ENCODE measurements around the gene SQSTM1.

SQSTM1 gene

DNA sequence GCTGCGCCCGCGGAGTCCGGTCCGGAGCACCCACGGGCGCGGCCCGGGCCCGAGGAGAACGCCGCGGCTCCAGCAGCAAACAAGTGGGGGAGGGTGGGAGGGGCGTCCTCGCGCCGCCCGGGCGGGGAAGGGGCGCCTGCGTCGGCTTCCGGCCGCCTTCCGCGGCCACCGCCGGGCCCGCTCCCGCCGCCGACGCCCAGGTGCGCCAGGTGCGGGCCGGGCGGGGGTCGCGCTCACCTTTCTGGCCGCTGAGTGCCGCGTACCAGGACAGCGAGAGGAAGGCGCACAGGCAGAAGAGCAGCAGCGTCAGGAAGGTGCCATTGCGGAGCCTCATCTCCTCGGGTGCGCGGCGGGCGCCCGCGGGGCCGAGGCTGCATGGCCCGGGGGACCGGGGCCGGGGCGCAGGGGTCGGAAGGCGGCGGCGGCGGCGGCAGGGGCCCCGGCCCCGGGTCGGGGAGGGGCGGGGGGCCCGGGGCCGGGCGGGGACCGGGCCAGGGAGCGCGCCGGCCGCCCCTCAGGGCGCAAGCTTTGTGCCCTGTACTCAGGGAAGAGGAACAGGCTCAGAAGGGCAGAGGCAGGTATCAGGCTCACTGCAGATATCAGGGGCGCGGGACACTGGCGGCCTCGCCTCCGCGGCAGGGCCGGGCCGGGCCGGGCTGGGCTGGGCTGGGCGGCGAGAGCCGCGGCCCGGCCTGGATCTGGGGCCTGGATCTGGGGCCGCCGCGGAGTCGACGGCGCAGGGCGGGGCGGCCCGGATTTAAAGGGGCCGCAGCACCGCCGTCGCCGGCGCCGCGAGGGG, 14.3 kb upstream of the SQSTM1 start, which contains the start of gene MGAT4B:
MGAT4B (minus strand) TSS at position 617 of the 799 bp plus-strand sequence; CDS start at position 334, 283 bp downstream.
- peak; percentile 98 for DNase-seq

DNA sequence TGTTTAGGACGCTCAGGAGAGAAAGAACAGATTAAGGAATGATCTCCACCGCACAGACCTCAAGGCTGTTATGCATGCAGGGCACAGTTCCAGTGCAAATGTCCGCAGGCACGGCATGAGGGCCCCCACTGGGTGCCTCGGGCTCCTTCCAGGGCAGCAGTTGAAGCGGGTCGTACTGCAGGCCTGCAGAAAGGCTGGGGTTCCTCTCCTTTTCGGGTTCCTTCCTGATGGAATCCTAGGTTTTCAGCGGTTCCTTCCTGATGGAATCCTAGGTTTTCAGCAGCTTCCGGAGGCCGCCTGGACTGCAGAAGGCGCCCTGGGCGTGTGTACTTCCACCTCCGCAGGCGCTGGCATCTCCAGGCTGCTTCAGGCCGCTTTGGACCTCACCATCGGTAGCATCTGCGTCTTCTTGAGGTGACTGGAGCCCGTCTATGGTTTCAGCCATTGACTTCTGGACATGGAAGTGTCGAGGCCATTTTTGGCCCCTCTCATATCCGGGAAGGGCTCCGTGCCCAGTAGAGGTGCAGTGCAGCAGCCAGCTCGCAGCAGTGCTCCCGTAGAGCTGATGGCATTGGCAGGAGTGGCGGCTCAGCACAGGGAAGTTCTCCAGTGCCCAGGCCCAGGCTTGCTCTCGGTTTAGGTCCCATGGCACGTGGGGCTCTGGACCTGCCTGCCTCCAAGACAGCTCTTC, 8.4 kb upstream of the SQSTM1 start:
- no peak for DNase-seq

- DNase-seq: no peak
These were observed 7.6 kb upstream of the SQSTM1 start for GRCh38 chr5:179812997-179813607.

- DNase-seq: no peak
These were observed 6.6 kb upstream of the SQSTM1 start for GRCh38 chr5:179814090-179814489.

DNA sequence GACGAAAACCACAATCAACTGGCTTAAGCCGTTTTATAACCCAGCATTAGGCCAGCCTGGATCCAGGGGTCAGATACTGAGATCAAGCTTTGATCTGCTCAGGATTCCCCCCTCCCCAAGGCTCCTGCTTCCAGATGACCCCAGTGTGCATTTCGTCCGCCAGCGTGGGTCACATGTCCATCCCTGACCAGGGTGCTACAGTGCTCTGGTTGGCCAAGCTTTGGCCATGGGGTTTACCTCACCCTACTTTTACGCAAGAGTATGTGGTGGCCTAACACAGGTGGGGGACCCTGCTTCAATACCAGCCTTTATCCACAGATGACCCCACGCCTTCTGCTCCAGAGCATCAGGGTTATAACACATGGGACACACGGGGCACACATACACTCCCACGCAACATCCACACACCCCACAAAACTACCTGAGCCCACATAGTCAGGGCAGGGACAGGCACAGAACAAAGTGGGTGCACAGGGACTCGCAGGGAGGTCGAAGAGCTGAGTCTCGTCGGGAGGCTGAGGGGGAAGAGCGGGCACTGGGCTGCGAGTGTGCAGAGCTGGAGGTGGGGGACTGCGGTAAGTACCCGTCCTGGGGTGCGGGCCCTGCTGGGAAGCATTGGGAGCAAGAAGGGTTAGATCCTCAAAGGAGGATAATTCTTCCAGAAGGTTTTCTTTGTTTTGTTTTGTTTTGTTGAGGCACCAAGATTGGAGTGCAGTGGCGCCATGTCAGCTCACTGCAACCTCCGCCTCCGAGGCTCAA, 5.0 kb upstream of the SQSTM1 start:
- DNase-seq: no peak

- DNase-seq: no peak
These were observed 4.3 kb upstream of the SQSTM1 start for GRCh38 chr5:179816401-179816795.

- no peak for DNase-seq
These were observed 3.8 kb upstream of the SQSTM1 start for GRCh38 chr5:179816796-179817469.

DNA sequence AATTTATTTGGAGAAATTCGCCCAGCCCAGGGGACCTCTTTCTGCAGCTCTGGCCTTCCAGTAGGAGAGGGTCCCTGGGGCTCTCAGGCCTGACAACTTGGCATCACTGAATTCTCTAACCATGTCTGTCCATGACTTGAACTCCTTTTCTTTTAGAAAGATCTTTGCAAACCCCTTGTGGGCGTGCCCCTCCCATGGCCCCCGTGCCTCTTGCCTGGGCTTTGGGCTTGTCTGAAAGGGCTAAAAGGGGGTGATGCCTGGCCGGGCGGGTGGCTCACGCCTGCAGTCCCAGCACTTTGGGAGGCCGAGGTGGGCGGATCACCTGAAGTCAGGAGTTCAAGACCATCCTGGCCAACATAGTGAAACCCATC, 3.2 kb upstream of the SQSTM1 start:
- no peak for DNase-seq

GRCh38 chr5:179817890-179818745, 2.6 kb upstream of the SQSTM1 start:
- DNase-seq: peak; percentile 35

DNA sequence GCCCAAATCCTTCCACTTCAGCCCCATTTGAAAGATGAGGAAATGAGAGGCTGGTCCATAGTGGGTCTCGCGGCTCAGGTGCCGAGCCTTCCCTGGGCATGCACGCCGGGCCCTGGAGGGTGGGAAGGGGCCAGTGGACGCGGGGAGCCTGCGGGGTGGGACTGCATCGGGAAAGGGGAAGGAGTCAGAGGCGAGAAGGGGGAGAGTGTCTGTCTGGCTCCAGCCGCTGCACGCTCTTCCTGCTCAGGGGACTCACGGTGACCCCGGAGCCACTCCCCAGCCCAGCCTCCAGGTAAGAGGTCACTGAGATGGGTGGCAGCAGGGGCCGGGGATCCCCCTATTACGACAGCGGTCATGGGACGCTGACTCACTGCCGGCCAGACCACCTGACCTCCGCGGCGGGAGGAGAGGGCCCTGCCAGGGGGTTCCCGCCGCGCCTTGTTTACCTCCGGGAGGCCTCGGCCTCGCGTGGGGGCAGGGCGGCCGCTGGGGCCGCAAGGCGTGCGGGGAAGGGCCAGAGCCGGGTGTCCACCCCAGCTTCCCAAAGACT, 1.9 kb upstream of the SQSTM1 start:
- peak; percentile 96 for DNase-seq

GRCh38 chr5:179819296-179820126, 1.2 kb upstream of the SQSTM1 start:
- DNase-seq: peak; percentile 67

- no peak for DNase-seq
These were observed 600 bp upstream of the SQSTM1 start for GRCh38 chr5:179820127-179820482.

DNA sequence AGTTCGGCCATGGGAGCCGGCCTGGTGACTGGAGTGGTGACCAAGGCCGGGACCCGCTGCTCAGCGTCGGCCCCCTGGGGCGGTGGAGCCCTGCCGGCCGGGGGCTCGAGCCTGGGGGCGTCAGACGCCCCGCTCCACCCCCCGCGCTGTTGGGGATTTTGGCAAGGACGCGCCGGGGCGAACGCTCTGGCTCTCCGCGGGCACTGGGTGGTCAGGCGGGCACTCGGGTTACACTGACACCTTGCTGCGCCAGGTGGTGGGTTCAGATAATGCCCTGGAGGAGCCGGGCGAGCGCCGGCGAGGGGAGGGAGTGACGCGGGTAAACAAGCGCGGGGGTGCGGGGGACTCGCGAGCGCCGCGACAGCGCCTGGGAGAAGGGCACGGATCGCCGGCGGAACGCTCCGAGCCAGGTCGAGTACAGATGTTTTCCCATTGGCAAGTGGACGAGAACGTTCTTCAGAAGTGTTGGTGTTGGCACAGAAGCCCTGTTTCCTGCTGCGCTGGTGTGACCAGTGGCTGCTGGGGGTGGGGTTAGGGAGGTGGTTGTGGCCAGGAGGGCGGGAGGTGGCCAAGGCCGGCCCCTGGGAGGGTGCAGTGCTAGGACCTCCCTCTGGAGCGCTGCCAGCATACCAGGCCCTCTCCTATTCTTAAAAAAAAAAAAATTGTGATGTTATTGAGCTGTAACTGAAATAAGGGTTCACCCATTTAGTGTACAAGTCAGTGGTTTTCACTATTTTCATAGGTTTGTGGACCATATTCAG, 773 bp downstream of the SQSTM1 start:
- peak; percentile 96 for DNase-seq

GRCh38 chr5:179822059-179822432, 1.3 kb downstream of the SQSTM1 start:
- no peak for DNase-seq

- DNase-seq: no peak
These were observed 1.8 kb downstream of the SQSTM1 start for GRCh38 chr5:179822444-179822990.

DNA sequence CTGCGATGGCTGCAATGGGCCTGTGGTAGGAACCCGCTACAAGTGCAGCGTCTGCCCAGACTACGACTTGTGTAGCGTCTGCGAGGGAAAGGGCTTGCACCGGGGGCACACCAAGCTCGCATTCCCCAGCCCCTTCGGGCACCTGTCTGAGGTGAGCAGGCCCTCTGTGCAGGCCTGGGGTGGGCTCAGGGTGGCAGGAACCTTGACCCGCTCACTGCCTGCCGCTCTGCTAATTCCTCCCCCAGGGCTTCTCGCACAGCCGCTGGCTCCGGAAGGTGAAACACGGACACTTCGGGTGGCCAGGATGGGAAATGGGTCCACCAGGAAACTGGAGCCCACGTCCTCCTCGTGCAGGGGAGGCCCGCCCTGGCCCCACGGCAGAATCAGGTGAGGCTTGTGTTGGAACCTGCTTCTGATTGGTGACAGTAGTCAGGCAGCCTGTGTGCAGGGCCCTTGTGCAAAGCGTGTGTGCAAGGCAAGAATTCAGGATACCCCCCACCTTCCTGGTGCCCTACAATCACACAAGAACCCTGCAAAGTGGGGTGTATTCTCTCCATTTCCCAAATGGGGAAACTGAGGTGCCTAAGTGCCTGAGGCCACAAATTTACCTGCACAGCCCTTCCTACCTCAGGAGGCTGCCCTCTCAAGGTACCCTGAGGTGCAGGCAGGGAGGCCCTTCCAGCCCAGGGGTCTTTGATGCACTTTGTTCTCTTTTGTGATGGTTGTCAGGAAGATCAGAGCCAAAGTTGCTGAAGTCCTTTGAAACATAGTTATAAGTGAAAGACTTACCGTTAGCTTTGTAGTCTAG, 3.4 kb downstream of the SQSTM1 start:
- no peak for DNase-seq

DNA sequence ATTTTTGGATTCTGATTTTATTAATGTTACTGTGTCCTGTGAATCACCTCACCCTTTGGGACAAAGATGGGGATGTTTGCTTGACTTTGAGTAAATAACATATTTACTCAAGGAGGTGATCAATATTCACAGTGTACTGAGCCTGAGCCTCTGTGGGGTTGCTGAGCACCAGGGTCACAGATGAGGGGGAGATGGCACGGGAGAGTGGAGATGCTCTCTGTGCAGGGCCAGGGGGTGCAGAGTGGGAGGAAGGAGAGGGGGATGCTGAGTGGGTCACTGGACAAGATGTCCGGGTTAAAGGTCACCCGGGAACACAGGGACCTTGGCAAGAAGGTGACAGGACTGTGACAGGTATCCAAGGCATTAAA, 4.0 kb downstream of the SQSTM1 start:
- DNase-seq: no peak

GRCh38 chr5:179825655-179826182, 5.0 kb downstream of the SQSTM1 start:
- DNase-seq: peak; percentile 72

Measured in 8988T (cell line).